SK-N-SH treated with all-trans-retinoic acid at 6 μM for 48 hours (cell line): ENCODE measurements around the gene ARFGEF2.

Experiments used
- ATAC-seq: fragments of 200-7000 bp; cut with Tn5 transposase; 3 replicates; pipeline ENCODE4 v1.9.1; 2020; ENCODE audit warnings: mild to moderate bottlenecking, moderate library complexity
- ARNTL ChIP-seq: fragments of 450-650 bp; formaldehyde crosslinking; IDR thresholded peaks from 2 replicates; pipeline ENCODE4 v1.5.0; 2020; ENCODE audit warnings: low read depth, mild to moderate bottlenecking, moderate library complexity, borderline replicate concordance
- CSDC2 ChIP-seq: fragments of 250-450 bp; sonication (Bioruptor Pico); IDR thresholded peaks from 2 replicates; pipeline ENCODE4 v1.5.0; 2020; ENCODE audit warnings: mild to moderate bottlenecking, moderate library complexity
- ESRRG ChIP-seq: fragments of 250-450 bp; sonication (Bioruptor Pico); IDR thresholded peaks from 2 replicates; pipeline ENCODE4 v1.6.1; 2021; ENCODE audit warnings: mild to moderate bottlenecking
- GLIS3 ChIP-seq: fragments of 250-450 bp; sonication (Bioruptor Pico); IDR thresholded peaks from 2 replicates; pipeline ENCODE4 v1.5.0; 2020; ENCODE audit warnings: mild to moderate bottlenecking, moderate library complexity
- ISL1 ChIP-seq: fragments of 250-450 bp; sonication (Bioruptor Pico); IDR thresholded peaks from 2 replicates; pipeline ENCODE4 v2.1.2; 2022; ENCODE audit warnings: mild to moderate bottlenecking, moderate library complexity
- OSR1 ChIP-seq: fragments of 250-450 bp; sonication (Bioruptor Pico); IDR thresholded peaks from 2 replicates; pipeline ENCODE4 v1.8.0; 2022; ENCODE audit warnings: moderate library complexity, mild to moderate bottlenecking, inconsistent platforms
- PPARA ChIP-seq: fragments of 250-450 bp; sonication (Bioruptor Pico); IDR thresholded peaks from 2 replicates; pipeline ENCODE4 v1.5.0; 2020; ENCODE audit warnings: mild to moderate bottlenecking, borderline replicate concordance
- RARB ChIP-seq: fragments of 250-450 bp; sonication (Bioruptor Pico); IDR thresholded peaks from 2 replicates; pipeline ENCODE4 v1.8.0; 2021; ENCODE audit warnings: mild to moderate bottlenecking, moderate library complexity
- TCF4 ChIP-seq: fragments of 250-450 bp; sonication (Bioruptor Pico); IDR thresholded peaks from 2 replicates; pipeline ENCODE4 v1.8.0; 2021; ENCODE audit warnings: mild to moderate bottlenecking, moderate library complexity, borderline replicate concordance
- TOX ChIP-seq: fragments of 250-450 bp; sonication (Bioruptor Pico); IDR thresholded peaks from 2 replicates; pipeline ENCODE4 v1.8.0; 2021; ENCODE audit warnings: mild to moderate bottlenecking, moderate library complexity, borderline replicate concordance
- ZC3H10 ChIP-seq: fragments of 250-450 bp; sonication (Bioruptor Pico); IDR thresholded peaks from 2 replicates; pipeline ENCODE4 v1.5.1; 2021; ENCODE audit warnings: mild to moderate bottlenecking, moderate library complexity
- ZFP30 ChIP-seq: fragments of 450-650 bp; formaldehyde crosslinking; IDR thresholded peaks from 2 replicates; pipeline ENCODE4 v1.5.0; 2022; ENCODE audit warnings: mild to moderate bottlenecking, moderate library complexity
- ZNF565 ChIP-seq: fragments of 450-650 bp; formaldehyde crosslinking; conservative IDR thresholded peaks from 2 replicates; pipeline ENCODE4 v1.5.0; 2020; ENCODE audit warnings: low read depth, mild to moderate bottlenecking, moderate library complexity
- ZNF8 ChIP-seq: fragments of 450-650 bp; formaldehyde crosslinking; IDR thresholded peaks from 2 replicates; pipeline ENCODE4 v1.5.0; 2020; ENCODE audit warnings: mild to moderate bottlenecking, moderate library complexity
- TF ChIP-seq, protein P1 (sequence below): fragments of 250-450 bp; sonication (Bioruptor Pico); IDR thresholded peaks from 2 replicates; pipeline ENCODE4 v1.5.0; 2020; ENCODE audit warnings: mild to moderate bottlenecking, moderate library complexity
- TF ChIP-seq, protein P2 (sequence below): fragments of 250-450 bp; sonication (Bioruptor Pico); IDR thresholded peaks from 2 replicates; pipeline ENCODE4 v1.5.1; 2021; ENCODE audit warnings: mild to moderate bottlenecking, moderate library complexity
- TF ChIP-seq, protein P3 (sequence below): fragments of 250-450 bp; sonication (Bioruptor Pico); IDR thresholded peaks from 2 replicates; pipeline ENCODE4 v1.8.0; 2021; ENCODE audit warnings: low read depth, mild to moderate bottlenecking, moderate library complexity, borderline replicate concordance
- TF ChIP-seq, protein P4 (sequence below): fragments of 250-450 bp; sonication (Bioruptor Pico); IDR thresholded peaks from 2 replicates; pipeline ENCODE4 v1.5.1; 2020; ENCODE audit warnings: low read depth, mild to moderate bottlenecking, moderate library complexity

The ARFGEF2 gene

DNA sequence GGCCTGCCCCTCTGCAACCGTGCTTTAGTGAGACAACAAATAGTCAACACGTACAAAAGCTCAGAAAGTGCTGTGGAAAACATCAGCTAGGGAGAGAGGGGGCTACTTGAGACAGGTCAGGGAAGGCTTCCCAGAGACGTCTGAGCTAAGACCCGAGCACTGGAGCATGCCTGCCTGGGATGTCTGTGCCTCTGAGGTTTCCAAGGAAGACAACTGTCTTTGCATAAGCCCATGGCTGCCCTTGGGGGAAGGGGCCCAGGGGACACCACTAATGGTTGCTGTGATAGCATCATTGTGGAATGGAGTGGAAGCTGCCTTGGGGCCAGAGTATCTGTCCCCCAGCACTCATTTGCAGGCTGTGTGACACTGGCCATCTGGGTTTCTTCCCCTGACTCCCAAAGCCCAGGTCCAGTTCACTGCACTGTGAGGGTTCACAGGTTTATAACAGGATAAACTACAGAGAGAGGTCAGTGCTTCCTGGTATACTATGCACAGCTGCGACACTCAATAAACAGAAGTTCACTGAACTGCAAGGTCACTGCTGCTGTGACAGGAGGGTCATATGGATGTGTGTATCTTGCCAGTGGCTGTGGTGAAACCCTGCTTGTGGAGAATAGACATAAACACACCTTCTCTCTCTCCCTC is 1.5 kb upstream of the ARFGEF2 start:
- ATAC-seq = no peak
- TF ChIP-seq GLIS3 (no peak), ZNF565 (CRISPR knock-in tag) (no peak), ZFP30 (CRISPR knock-in tag) (no peak), ZC3H10 (CRISPR knock-in tag) (no peak), PPARA (CRISPR knock-in tag) (no peak), CSDC2 (CRISPR knock-in tag) (no peak)
- TF ChIP-seq, protein P1, sequence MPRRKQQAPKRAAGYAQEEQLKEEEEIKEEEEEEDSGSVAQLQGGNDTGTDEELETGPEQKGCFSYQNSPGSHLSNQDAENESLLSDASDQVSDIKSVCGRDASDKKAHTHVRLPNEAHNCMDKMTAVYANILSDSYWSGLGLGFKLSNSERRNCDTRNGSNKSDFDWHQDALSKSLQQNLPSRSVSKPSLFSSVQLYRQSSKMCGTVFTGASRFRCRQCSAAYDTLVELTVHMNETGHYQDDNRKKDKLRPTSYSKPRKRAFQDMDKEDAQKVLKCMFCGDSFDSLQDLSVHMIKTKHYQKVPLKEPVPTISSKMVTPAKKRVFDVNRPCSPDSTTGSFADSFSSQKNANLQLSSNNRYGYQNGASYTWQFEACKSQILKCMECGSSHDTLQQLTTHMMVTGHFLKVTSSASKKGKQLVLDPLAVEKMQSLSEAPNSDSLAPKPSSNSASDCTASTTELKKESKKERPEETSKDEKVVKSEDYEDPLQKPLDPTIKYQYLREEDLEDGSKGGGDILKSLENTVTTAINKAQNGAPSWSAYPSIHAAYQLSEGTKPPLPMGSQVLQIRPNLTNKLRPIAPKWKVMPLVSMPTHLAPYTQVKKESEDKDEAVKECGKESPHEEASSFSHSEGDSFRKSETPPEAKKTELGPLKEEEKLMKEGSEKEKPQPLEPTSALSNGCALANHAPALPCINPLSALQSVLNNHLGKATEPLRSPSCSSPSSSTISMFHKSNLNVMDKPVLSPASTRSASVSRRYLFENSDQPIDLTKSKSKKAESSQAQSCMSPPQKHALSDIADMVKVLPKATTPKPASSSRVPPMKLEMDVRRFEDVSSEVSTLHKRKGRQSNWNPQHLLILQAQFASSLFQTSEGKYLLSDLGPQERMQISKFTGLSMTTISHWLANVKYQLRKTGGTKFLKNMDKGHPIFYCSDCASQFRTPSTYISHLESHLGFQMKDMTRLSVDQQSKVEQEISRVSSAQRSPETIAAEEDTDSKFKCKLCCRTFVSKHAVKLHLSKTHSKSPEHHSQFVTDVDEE = no peak
- TF ChIP-seq, protein P2, sequence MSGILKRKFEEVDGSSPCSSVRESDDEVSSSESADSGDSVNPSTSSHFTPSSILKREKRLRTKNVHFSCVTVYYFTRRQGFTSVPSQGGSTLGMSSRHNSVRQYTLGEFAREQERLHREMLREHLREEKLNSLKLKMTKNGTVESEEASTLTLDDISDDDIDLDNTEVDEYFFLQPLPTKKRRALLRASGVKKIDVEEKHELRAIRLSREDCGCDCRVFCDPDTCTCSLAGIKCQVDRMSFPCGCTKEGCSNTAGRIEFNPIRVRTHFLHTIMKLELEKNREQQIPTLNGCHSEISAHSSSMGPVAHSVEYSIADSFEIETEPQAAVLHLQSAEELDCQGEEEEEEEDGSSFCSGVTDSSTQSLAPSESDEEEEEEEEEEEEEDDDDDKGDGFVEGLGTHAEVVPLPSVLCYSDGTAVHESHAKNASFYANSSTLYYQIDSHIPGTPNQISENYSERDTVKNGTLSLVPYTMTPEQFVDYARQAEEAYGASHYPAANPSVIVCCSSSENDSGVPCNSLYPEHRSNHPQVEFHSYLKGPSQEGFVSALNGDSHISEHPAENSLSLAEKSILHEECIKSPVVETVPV = no peak

DNA sequence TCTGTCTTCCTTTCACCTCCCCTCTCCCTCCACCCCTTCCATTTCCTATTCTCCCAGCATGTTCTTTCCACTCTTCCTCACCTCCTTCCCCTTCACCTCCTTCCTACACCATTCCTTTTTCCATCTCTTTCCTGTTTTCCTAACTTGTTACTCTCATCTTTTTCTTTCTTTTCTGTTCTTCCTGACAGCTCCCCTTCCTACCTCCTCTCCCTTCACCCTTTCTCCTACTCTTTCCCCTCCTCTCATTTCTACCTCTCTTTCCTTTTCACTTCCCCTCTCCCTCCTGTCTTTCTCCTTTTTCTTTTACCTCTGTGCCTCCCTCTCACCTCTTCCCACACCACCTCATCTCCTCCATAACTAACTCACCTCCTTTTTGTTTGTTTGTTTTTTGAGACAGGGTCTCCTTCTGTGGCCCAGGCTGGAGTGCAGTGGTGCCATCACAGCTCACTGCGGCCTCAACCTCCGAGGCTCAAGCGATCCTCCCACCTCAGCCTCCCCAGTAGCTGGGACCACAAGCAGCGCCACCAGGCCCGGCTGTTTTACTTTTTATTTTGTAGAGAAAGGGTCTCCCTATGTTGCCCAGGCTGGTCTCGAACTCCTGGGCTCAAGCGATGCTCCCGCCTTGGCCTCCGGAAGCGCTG is 864 bp upstream of the ARFGEF2 start:
- TF ChIP-seq ARNTL (CRISPR knock-in tag) = no peak
- TF ChIP-seq, protein P1 = no peak
- no peak for TF ChIP-seq ISL1
- ATAC-seq = no peak

DNA sequence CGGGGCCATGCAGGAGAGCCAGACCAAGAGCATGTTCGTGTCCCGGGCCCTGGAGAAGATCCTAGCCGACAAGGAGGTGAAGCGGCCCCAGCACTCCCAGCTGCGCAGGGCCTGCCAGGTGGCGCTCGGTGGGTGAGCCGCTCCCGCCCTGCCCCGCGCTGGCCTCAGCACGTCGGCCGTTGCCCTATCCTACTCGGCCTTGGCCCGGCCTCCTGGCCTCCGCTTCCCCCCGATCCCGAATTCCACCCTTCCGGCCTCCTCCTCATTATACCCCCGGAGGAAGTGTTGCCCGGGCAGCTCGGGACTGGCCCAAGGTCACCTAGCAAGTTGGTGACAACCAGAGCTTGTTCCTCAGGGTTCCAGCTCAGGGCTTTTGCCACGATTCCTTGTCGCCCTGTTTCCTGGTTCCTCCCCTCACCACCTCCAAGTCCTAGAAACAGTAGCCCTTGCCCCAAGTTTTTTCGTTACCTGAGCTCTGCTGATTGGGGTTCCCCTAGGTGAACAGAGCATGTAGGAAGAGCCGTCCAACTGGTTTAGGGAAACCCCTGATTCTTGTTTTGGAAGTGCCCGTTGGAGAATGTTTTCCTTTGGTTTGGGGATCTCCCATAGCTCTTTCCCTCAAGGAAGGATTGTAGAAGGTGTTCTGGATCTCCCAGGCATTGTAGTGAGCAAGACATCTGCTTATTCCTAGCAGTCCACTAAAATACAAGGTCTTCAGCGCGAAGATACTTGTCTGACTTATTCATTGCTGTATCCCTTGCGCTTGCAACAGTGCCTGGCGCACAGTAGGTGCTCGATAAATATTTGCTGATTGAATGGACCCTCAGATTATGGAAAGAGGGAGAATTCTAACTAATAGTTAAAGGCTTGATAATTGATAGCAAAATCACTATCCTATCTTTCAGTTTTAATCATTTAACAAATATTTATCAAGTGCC is 641 bp downstream of the ARFGEF2 start:
- ATAC-seq = peak; percentile 57
- no peak for TF ChIP-seq ZNF8
- TF ChIP-seq, protein P3, sequence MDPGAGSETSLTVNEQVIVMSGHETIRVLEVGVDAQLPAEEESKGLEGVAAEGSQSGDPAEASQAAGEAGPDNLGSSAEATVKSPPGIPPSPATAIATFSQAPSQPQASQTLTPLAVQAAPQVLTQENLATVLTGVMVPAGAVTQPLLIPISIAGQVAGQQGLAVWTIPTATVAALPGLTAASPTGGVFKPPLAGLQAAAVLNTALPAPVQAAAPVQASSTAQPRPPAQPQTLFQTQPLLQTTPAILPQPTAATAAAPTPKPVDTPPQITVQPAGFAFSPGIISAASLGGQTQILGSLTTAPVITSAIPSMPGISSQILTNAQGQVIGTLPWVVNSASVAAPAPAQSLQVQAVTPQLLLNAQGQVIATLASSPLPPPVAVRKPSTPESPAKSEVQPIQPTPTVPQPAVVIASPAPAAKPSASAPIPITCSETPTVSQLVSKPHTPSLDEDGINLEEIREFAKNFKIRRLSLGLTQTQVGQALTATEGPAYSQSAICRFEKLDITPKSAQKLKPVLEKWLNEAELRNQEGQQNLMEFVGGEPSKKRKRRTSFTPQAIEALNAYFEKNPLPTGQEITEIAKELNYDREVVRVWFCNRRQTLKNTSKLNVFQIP = no peak
- TF ChIP-seq ESRRG (CRISPR knock-in tag) = no peak
- TF ChIP-seq TCF4 (CRISPR knock-in tag) = no peak
- no peak for TF ChIP-seq ZC3H10 (CRISPR knock-in tag)
- TF ChIP-seq ZNF565 (CRISPR knock-in tag) = no peak
- TF ChIP-seq, all 23 proteins: peak for 0

DNA sequence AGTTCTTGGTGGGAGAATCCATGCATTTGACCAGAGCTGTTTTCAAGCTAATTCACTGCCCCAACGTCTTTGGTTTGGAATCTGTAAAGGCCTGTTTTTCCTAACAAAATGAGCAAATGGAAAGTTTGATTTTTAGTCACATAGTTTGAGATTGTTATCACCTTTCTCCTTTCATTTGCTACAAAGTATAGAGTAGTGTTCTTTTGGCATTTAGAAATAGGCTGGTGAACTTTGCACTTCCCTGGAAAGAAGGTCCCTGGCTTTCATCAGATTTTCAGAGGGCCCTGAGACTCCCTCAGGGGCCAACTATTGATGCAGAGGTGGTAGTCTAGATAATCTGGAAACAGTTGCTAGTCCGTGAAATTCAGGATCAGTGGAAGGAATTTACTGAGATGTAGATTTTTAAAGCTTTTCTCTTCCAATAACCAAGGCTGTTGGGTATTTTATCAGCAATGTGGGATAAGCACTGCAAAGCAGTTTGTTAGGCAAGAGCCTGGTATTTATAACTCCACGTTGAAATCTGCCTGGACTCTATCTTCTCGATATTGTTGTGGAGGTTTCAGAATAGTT is 1.7 kb downstream of the ARFGEF2 start:
- no peak for TF ChIP-seq TOX (CRISPR knock-in tag)
- TF ChIP-seq GLIS3 = no peak
- TF ChIP-seq RARB (CRISPR knock-in tag) = no peak
- TF ChIP-seq OSR1 (CRISPR knock-in tag) = no peak
- TF ChIP-seq, protein P2 = no peak
- TF ChIP-seq, protein P4, sequence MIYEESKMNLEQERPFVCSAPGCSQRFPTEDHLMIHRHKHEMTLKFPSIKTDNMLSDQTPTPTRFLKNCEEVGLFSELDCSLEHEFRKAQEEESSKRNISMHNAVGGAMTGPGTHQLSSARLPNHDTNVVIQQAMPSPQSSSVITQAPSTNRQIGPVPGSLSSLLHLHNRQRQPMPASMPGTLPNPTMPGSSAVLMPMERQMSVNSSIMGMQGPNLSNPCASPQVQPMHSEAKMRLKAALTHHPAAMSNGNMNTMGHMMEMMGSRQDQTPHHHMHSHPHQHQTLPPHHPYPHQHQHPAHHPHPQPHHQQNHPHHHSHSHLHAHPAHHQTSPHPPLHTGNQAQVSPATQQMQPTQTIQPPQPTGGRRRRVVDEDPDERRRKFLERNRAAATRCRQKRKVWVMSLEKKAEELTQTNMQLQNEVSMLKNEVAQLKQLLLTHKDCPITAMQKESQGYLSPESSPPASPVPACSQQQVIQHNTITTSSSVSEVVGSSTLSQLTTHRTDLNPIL (CRISPR knock-in tag) = no peak
- no peak for ATAC-seq
